SH-SY5Y (cell line): ENCODE data around the gene HBM.

ENCODE experiments used
- GATA2 ChIP-seq: IDR thresholded peaks from 2 replicates; pipeline ENCODE4 v1.6.1; 2011; ENCODE audit warnings: mild to moderate bottlenecking, low read depth, low read length
- GATA3 ChIP-seq: IDR thresholded peaks from 2 replicates; pipeline ENCODE4 v1.6.1; 2011; ENCODE audit warnings: low read depth, mild to moderate bottlenecking, low read length, moderate library complexity

Gene HBM

GRCh38 chr16:165539-166374 lies at the start of gene HBM:
Gene HBM, plus strand, starts transcription at chr16:165978. Its CDS starts 20 bp downstream, at chr16:165998.
- TF ChIP-seq GATA3 = no peak
- no peak for TF ChIP-seq GATA2

GRCh38 chr16:116015-116414 lies 49.8 kb upstream of the HBM start:
- no peak for TF ChIP-seq GATA2
- TF ChIP-seq GATA3 = no peak

- no peak for TF ChIP-seq GATA2
- no peak for TF ChIP-seq GATA3
Observed at GRCh38 chr16:117379-118365, 48.1 kb upstream of the HBM start.

GRCh38 chr16:118857-119256 lies 46.9 kb upstream of the HBM start:
- no peak for TF ChIP-seq GATA3
- TF ChIP-seq GATA2 = no peak

- TF ChIP-seq GATA3 = no peak
- no peak for TF ChIP-seq GATA2
Observed at GRCh38 chr16:119295-119694, 46.5 kb upstream of the HBM start.

- TF ChIP-seq GATA2 (no peak), GATA3 (no peak)
Observed at GRCh38 chr16:119835-120491, 45.8 kb upstream of the HBM start.

GRCh38 chr16:120756-121155 lies 45.0 kb upstream of the HBM start:
- no peak for TF ChIP-seq GATA2
- TF ChIP-seq GATA3 = no peak

GRCh38 chr16:122361-122760 lies 43.4 kb upstream of the HBM start:
- no peak for TF ChIP-seq GATA3
- TF ChIP-seq GATA2 = no peak

- no peak for TF ChIP-seq GATA3
- no peak for TF ChIP-seq GATA2
Observed at GRCh38 chr16:125011-125410, 40.8 kb upstream of the HBM start.

GRCh38 chr16:129075-129474 lies 36.7 kb upstream of the HBM start:
- TF ChIP-seq GATA3 (no peak), GATA2 (no peak)

GRCh38 chr16:130533-131173 lies 35.1 kb upstream of the HBM start:
- no peak for TF ChIP-seq GATA3
- no peak for TF ChIP-seq GATA2

- TF ChIP-seq GATA3 = no peak
Observed at GRCh38 chr16:132120-132519, 33.7 kb upstream of the HBM start.

- TF ChIP-seq GATA3 (no peak), GATA2 (no peak)
Observed at GRCh38 chr16:133716-134115, 32.1 kb upstream of the HBM start.

GRCh38 chr16:138049-138417 lies 27.7 kb upstream of the HBM start:
- TF ChIP-seq GATA2 = no peak
- no peak for TF ChIP-seq GATA3
